SU-DHL-6 (cell line): ENCODE measurements around the gene ANKRD36C.
"Not testable (repeated sequence)": the region's sequence is repeated elsewhere in the genome, so short reads cannot be mapped to it uniquely, and the experiment has no call there.

ENCODE experiments used
- H2AFZ ChIP-seq: fragments of 200-600 bp; sonication (generic); 2 replicates; pipeline ENCODE4 v1.6.1; 2014; ENCODE audit warnings: low read depth, mild to moderate bottlenecking, moderate library complexity, mixed read lengths, antibody characterized with exemption, low read length; ENCODE audit not compliant: severe bottlenecking
- H3F3A ChIP-seq: fragments of 200-600 bp; shearing (Covaris generic); 2 replicates; pipeline ENCODE4 v1.6.0; 2016; ENCODE audit warnings: antibody characterized with exemption, mild to moderate bottlenecking; ENCODE audit not compliant: insufficient read depth
- H3K27ac ChIP-seq: fragments of 200-600 bp; sonication (generic); 2 replicates; pipeline ENCODE4 v1.5.1; 2016; ENCODE audit warnings: low read depth, mild to moderate bottlenecking, low read length, moderate library complexity, mixed read lengths
- H3K27me3 ChIP-seq: fragments of 200-600 bp; sonication (generic), shearing (Covaris generic); 2 replicates; pipeline ENCODE4 v1.6.0; 2014; ENCODE audit warnings: mild to moderate bottlenecking, low read length
- H3K36me3 ChIP-seq: fragments of 200-600 bp; sonication (generic); 2 replicates; pipeline ENCODE4 v1.6.1; 2014; ENCODE audit warnings: mild to moderate bottlenecking, low read length, mixed read lengths
- H3K4me2 ChIP-seq: fragments of 300-600, 200-600 bp; shearing (Covaris generic), sonication (generic); 2 replicates; pipeline ENCODE4 v1.6.0; 2014; ENCODE audit warnings: low read length, low read depth, mild to moderate bottlenecking; ENCODE audit not compliant: poor library complexity, severe bottlenecking
- H3K4me3 ChIP-seq: fragments of 200-600 bp; sonication (generic); 2 replicates; pipeline ENCODE4 v1.5.1; 2014; ENCODE audit warnings: antibody characterized with exemption, low read length, mild to moderate bottlenecking, mixed read lengths; ENCODE audit not compliant: insufficient read depth, poor library complexity, severe bottlenecking
- H3K79me2 ChIP-seq: fragments of 200-600 bp; sonication (generic); 2 replicates; pipeline ENCODE4 v1.6.1; 2014; ENCODE audit warnings: mild to moderate bottlenecking, low read length, moderate library complexity; ENCODE audit not compliant: insufficient read depth
- H3K9ac ChIP-seq: fragments of 200-600 bp; sonication (generic); 2 replicates; pipeline ENCODE4 v1.7.0; 2014; ENCODE audit warnings: mild to moderate bottlenecking, low read length
- H3K9me2 ChIP-seq: fragments of 200-600 bp; sonication (generic); replicated peaks from 2 replicates; pipeline ENCODE4 v1.6.1; 2014; ENCODE audit warnings: low read length; ENCODE audit not compliant: insufficient read depth
- H3K9me3 ChIP-seq: fragments of 200-600 bp; sonication (generic); 2 replicates; pipeline ENCODE4 v1.6.1; 2014; ENCODE audit warnings: low read length, mixed read lengths; ENCODE audit not compliant: insufficient read depth
- H4K20me1 ChIP-seq: fragments of 200-600 bp; sonication (generic); 2 replicates; pipeline ENCODE4 v1.6.1; 2014; ENCODE audit warnings: low read depth, mild to moderate bottlenecking, antibody characterized with exemption, low read length, moderate library complexity, mixed read lengths

ANKRD36C gene

DNA sequence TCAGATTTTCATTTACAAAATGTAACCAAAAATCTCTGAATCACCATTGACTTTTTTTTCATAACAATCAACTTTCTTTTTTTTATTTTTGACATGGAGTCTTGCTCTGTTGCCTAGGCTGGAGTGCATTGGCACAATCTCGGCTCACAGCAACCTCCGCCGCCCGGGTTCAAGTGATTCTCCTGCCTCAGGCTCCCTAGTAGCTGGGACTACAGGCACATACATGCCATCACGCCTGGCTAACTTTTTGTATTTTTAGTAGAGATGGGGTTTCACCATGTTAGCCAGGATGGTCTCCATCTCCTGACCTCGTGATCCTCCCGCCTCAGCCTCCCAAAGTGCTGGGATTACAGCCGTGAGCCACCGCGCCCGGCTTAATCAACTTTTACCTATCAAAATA is 51.7 kb downstream of the ANKRD36C start:
- not testable (repeated sequence) for H3K9me2 ChIP-seq, H4K20me1 ChIP-seq, H3K9ac ChIP-seq, H3K4me2 ChIP-seq, H3K36me3 ChIP-seq, H3K27ac ChIP-seq, H3F3A ChIP-seq, H3K4me3 ChIP-seq, H2AFZ ChIP-seq, H3K9me3 ChIP-seq, H3K27me3 ChIP-seq, H3K79me2 ChIP-seq

DNA sequence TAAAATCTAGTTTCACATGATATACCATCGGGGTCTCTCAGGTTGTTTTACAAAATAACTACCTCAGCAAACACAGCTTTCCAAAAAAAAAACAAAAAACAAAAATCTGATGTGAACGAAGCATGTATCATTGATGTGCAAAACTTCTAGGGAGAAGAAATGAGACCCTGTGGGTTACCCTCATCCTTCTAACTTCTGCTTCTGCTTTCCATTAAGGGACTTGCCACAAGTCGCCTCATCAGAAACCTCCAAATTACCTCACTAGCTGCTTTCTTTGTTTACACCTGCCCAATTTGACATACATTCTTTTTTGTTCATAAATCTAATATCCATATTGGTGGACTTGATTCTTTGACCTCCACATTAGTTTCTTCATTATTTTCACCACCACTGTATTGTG is 60.9 kb downstream of the ANKRD36C start:
- H3F3A ChIP-seq, H3K4me3 ChIP-seq, H2AFZ ChIP-seq, H3K9me2 ChIP-seq, H3K9ac ChIP-seq, H4K20me1 ChIP-seq, H3K9me3 ChIP-seq, H3K27me3 ChIP-seq, H3K36me3 ChIP-seq, H3K79me2 ChIP-seq, H3K27ac ChIP-seq, H3K4me2 ChIP-seq: not testable (repeated sequence)

DNA sequence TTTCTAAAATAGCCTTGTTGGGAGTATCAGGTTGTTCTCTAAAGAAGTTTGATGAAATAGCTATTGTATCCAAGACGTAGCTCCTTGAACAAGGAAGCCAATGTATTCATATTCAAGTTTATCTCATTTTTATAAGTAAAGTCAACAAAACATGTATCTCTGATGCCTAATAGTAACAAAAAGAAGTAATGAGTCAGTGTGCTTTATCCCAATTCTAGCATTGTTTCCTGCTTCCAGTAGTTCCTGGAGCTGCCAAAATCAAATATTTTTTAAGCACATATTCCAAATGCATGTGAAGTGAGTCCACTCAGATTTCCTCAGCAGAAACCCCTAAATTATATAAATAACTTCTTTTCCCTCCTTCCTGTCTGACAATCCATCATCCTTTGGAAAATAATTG is 74.6 kb downstream of the ANKRD36C start:
- H3K79me2 ChIP-seq, H3K9me3 ChIP-seq, H4K20me1 ChIP-seq, H3K4me3 ChIP-seq, H2AFZ ChIP-seq, H3F3A ChIP-seq, H3K9ac ChIP-seq, H3K36me3 ChIP-seq, H3K27me3 ChIP-seq, H3K4me2 ChIP-seq, H3K9me2 ChIP-seq, H3K27ac ChIP-seq: not testable (repeated sequence)

DNA sequence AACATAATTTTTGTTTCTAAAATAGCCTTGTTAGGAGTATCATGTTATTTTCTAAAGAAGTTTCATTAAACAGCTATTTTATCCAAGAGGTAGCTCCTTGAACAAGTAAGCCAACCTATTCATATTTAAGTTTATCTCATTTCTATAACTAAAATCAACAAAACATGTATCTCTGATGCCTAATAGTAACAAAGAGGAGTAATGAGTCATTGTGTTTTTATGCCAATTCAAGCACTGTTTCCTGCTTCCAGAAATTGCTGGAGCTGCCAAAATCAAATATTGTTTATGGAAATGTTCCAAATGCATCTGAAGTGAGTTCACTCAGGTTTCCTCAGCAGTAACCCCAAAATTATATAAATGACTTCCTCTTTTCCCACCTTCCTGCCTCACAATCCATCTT is 76.5 kb downstream of the ANKRD36C start:
- not testable (repeated sequence) for H3K36me3 ChIP-seq, H3K4me3 ChIP-seq, H3K79me2 ChIP-seq, H2AFZ ChIP-seq, H3K9ac ChIP-seq, H3K27ac ChIP-seq, H3K27me3 ChIP-seq, H3K9me2 ChIP-seq, H3K9me3 ChIP-seq, H3F3A ChIP-seq, H4K20me1 ChIP-seq, H3K4me2 ChIP-seq

DNA sequence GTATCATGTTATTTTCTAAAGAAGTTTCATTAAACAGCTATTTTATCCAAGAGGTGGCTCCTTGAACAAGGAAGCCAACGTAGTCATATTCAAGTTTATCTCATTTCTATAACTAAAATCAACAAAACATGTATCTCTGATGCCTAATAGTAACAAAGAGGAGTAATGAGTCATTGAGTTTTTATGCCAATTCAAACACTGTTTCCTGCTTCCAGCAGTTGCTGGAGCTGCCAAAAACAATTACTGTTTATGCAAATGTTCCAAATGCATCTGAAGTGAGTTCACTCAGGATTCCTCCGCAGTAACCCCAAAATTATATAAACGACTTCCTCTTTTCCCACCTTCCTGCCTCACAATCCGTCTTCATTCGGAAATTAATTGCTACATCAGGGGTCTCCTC is 80.2 kb downstream of the ANKRD36C start:
- not testable (repeated sequence) for H3K36me3 ChIP-seq, H3K27me3 ChIP-seq, H2AFZ ChIP-seq, H3F3A ChIP-seq, H3K4me2 ChIP-seq, H3K9me3 ChIP-seq, H3K4me3 ChIP-seq, H4K20me1 ChIP-seq, H3K9ac ChIP-seq, H3K27ac ChIP-seq, H3K9me2 ChIP-seq, H3K79me2 ChIP-seq

DNA sequence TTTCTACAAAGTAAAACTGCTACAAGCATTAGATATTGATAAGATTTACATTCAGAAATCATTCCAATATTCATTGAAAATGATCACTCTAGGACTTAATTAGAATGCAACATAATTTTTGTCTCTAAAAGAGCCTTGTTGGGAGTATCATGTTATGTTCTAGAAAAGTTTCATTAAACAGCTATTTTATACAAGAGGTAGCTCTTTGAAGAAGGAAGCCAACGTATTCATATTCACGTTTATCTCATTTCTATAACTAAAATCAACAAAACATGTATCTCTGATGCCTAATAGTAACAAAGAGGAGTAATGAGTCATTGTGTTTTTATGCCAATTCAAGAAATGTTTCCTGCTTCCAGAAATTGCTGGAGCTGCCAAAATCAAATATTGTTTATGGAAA is 97.2 kb downstream of the ANKRD36C start:
- not testable (repeated sequence) for H4K20me1 ChIP-seq, H3K4me3 ChIP-seq, H3K36me3 ChIP-seq, H3K9me2 ChIP-seq, H3K9ac ChIP-seq, H3F3A ChIP-seq, H3K9me3 ChIP-seq, H3K27me3 ChIP-seq, H3K79me2 ChIP-seq, H2AFZ ChIP-seq, H3K27ac ChIP-seq, H3K4me2 ChIP-seq

DNA sequence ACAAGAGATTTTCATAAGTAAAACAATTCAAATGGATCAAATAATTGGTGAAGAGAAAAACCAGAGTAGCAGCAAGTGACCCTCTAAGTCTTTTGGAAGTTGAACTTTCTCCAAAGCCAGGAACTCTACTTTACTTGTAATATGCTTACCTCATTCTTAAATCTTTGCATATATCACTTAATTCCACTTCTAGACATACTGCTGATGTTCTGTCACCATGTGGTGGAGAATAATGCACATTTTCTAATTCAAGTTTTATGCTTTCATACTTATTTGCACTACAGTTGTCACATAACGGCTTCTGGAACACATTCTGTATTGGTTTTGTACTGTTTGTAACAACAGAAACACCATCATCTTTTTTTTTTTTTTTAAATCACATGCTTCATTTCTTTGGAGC is 123.7 kb downstream of the ANKRD36C start:
- not testable (repeated sequence) for H3F3A ChIP-seq, H3K27ac ChIP-seq, H3K9me2 ChIP-seq, H3K4me3 ChIP-seq, H3K9ac ChIP-seq, H2AFZ ChIP-seq, H4K20me1 ChIP-seq, H3K79me2 ChIP-seq, H3K9me3 ChIP-seq, H3K4me2 ChIP-seq, H3K36me3 ChIP-seq, H3K27me3 ChIP-seq

DNA sequence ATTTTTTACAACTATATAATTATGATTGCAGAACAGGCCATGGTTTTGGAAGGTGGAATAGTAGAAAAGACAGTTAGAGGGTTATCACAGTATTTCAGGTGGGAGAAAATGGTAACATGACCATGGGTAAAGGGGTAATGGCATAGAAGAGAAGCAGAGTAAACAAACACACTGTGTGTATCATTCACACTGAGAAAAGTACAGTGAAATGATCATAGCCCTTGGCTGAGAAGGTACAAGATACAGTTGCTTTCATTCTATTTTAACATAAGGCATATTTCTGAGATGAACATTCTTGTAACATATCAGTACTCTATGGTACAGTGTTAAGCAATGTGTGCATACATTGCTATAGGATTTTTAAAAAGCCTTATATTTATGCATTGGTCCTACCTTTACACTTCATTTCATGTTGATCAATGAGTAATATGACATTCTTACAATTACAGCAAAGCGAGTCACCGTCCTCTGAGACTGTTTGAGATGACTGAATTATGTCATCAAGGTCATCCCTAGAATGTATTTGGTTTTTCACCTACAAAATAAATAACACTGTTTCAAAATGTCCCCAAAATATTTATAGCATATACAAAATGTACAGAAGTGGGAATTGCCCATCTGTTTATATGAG is 124.5 kb downstream of the ANKRD36C start:
- not testable (repeated sequence) for H2AFZ ChIP-seq, H4K20me1 ChIP-seq, H3K79me2 ChIP-seq, H3K9me3 ChIP-seq, H3K36me3 ChIP-seq, H3K27me3 ChIP-seq, H3F3A ChIP-seq, H3K9me2 ChIP-seq, H3K4me2 ChIP-seq, H3K4me3 ChIP-seq, H3K9ac ChIP-seq, H3K27ac ChIP-seq
